ENCODE data around the gene SLC38A10. TPM values are rescaled to one million over a fixed set of nuclear protein-coding genes. Genes with fewer than 3 reads are reported as not detected.

The SLC38A10 gene
- polyA plus RNA-seq, 1 of the 3 experiments (the other 2 are of a cell fraction): 82.2 TPM

GRCh38 chr17:81324851-81325713, 30.0 kb upstream of the SLC38A10 start:
- TF ChIP-seq CHD2 (IDR thresholded peaks at IDR 0.05; ENCODE audit: low read length, partially characterized antibody): no peak
- no peak for TF ChIP-seq EP300 (IDR thresholded peaks at IDR 0.05; ENCODE audit: borderline replicate concordance in 1 of 2, low read depth in 1 of 2, low read length in 1 of 2)
- TF ChIP-seq POLR2AphosphoS5 (IDR thresholded peaks at IDR 0.05; ENCODE audit: low read depth, low read length): no peak
- TF ChIP-seq YY1 (IDR thresholded peaks at IDR 0.05; ENCODE audit: low read depth): no peak
- TF ChIP-seq RFX5 (IDR thresholded peaks at IDR 0.05; ENCODE audit: low read length): no peak
- POLR2A ChIA-PET: interaction anchor here (3.0 to 4.6 kb wide), 2 partner anchors 11 to 15 kb away, joined by 17 to 32 read pairs; no protein-coding TSS in a partner anchor

GRCh38 chr17:81324177-81324850, 29.2 kb upstream of the SLC38A10 start:
- no peaks in the 10 kb centered on the region for H3K9me3 ChIP-seq
- peak; percentile 50 for DNase-seq
- ChIA-PET CTCF (interaction anchor here (0.7 to 15.7 kb wide), 12 partner anchors 11 to 161 kb away, joined by 3 to 295 read pairs (median 6); partner anchors contain the start of gene SLC38A10), POLR2A (interaction anchor here (0.8 to 4.6 kb wide), 4 partner anchors 10 to 29 kb away, joined by 4 to 32 read pairs (median 12); partner anchors contain the start of gene SLC38A10)
- WGBS (ENCODE audit: low lambda C conversion rate): 89% methylated on average over 10 of the region's 17 CpGs
- H3K27ac ChIP-seq (ENCODE audit: low read depth in 2 of 2, low read length in 1 of 2): peak overlapping the region in 1 of 2 experiments; percentile 83; a peak in 2 of 4 replicates
- H3K9me2 ChIP-seq: no peaks in the 10 kb centered on the region
- no peak overlapping the region for H2AFZ ChIP-seq (ENCODE audit: low read depth)
- H3K9ac ChIP-seq: no peak overlapping the region
- TF ChIP-seq NFIC (IDR thresholded peaks at IDR 0.05; ENCODE audit: borderline replicate concordance) (no peak), TCF12 (IDR thresholded peaks at IDR 0.05) (no peak), TAF1 (IDR thresholded peaks at IDR 0.05; ENCODE audit: borderline replicate concordance, low read depth, low read length) (no peak), GATA2 (CRISPR knock-in tag; IDR thresholded peaks at IDR 0.05) (no peak), USF1 (IDR thresholded peaks at IDR 0.05; ENCODE audit: borderline replicate concordance, low read depth) (no peak), TEAD4 (IDR thresholded peaks at IDR 0.05; ENCODE audit: borderline replicate concordance, insufficient read depth) (no peak), EP300 (IDR thresholded peaks at IDR 0.05; ENCODE audit: borderline replicate concordance in 1 of 2, low read depth in 1 of 2, low read length in 1 of 2) (no peak), USF2 (IDR thresholded peaks at IDR 0.05; ENCODE audit: borderline replicate concordance, low read depth, low read length) (no peak), IRF3 (IDR thresholded peaks at IDR 0.05; ENCODE audit: low read depth, low read length) (no peak), GABPA (IDR thresholded peaks at IDR 0.05; ENCODE audit: low read depth) (no peak), SIN3A (IDR thresholded peaks at IDR 0.05; ENCODE audit: borderline replicate concordance, low read depth, low read length) (no peak), SMC3 (IDR thresholded peaks at IDR 0.05; ENCODE audit: low read depth, low read length) (no peak), MEF2A (IDR thresholded peaks at IDR 0.05; ENCODE audit: borderline replicate concordance, low read depth) (no peak), NRF1 (IDR thresholded peaks at IDR 0.05; ENCODE audit: low read depth, low read length) (no peak), RXRA (IDR thresholded peaks at IDR 0.05; ENCODE audit: borderline replicate concordance, low read depth) (no peak), FOXJ3 (CRISPR knock-in tag; IDR thresholded peaks at IDR 0.05) (no peak)
- H3K36me3 ChIP-seq (replicated peaks in 1 of 2; ENCODE audit: control insufficient read depth in 1 of 2, insufficient read depth in 2 of 2, low read length in 1 of 2): no peaks in the 10 kb centered on the region
- H4K20me1 ChIP-seq (ENCODE audit: insufficient read depth): no peaks in the 10 kb centered on the region
- peaks cover 10 to 57% of the 10 kb centered on the region in 2 experiments for H3K4me1 ChIP-seq (ENCODE audit: control insufficient read depth in 1 of 2, insufficient read depth in 2 of 2, low read depth in 1 of 2, low read length in 1 of 2)
- H3F3A ChIP-seq (replicated peaks; ENCODE audit: insufficient read depth): peaks cover 5% of the 10 kb centered on the region
- H3K4me3 ChIP-seq (ENCODE audit: low read depth in 2 of 2, low read length in 1 of 2): no peak overlapping the region
- H3K79me2 ChIP-seq (ENCODE audit: insufficient read depth): no peaks in the 10 kb centered on the region
- no peak overlapping the region for H3K4me2 ChIP-seq
- H3K27me3 ChIP-seq (ENCODE audit: insufficient read depth): no peaks in the 10 kb centered on the region

More at GRCh38 chr17:81324851-81325713, 30.0 kb upstream of the SLC38A10 start:
- CTCF ChIA-PET: interaction anchor here (0.7 to 15.7 kb wide), 9 partner anchors 12 to 160 kb away, joined by 3 to 295 read pairs (median 5); no protein-coding TSS in a partner anchor
- peaks cover 17 to 64% of the 10 kb centered on the region in 2 experiments for H3K4me1 ChIP-seq (ENCODE audit: control insufficient read depth in 1 of 2, insufficient read depth in 2 of 2, low read depth in 1 of 2, low read length in 1 of 2)
- WGBS (ENCODE audit: low lambda C conversion rate): 84% methylated on average over 10 of the region's 22 CpGs
- peaks cover 5% of the 10 kb centered on the region for H3F3A ChIP-seq (replicated peaks; ENCODE audit: insufficient read depth)
- no peaks in the 10 kb centered on the region for H4K20me1 ChIP-seq (ENCODE audit: insufficient read depth)
- H3K79me2 ChIP-seq (ENCODE audit: insufficient read depth): no peaks in the 10 kb centered on the region
- DNase-seq: no peak
- peak overlapping the region in 1 of 2 experiments; percentile 83; a peak in 1 of 4 replicates for H3K27ac ChIP-seq (ENCODE audit: low read depth in 2 of 2, low read length in 1 of 2)
- H3K9me2 ChIP-seq: no peaks in the 10 kb centered on the region
- no peaks in the 10 kb centered on the region for H3K9me3 ChIP-seq
- H3K36me3 ChIP-seq (replicated peaks in 1 of 2; ENCODE audit: control insufficient read depth in 1 of 2, insufficient read depth in 2 of 2, low read length in 1 of 2): no peaks in the 10 kb centered on the region
- H3K9ac ChIP-seq: no peak overlapping the region
- H3K4me3 ChIP-seq (ENCODE audit: low read depth in 2 of 2, low read length in 1 of 2): no peak overlapping the region
- no peak overlapping the region for H2AFZ ChIP-seq (ENCODE audit: low read depth)
- no peaks in the 10 kb centered on the region for H3K27me3 ChIP-seq (ENCODE audit: insufficient read depth)
- H3K4me2 ChIP-seq: no peak overlapping the region

All from SK-N-SH (cell line).